ENCODE results near the gene ATP5PD.

- TF ChIP-seq CTCF (IDR thresholded peaks at IDR 0.05; ENCODE audit: insufficient read depth, low read length) (no peak), SPI1 (IDR thresholded peaks at IDR 0.05; ENCODE audit: borderline replicate concordance, low read depth) (no peak), POLR2AphosphoS5 (IDR thresholded peaks at IDR 0.05; ENCODE audit: low read depth) (no peak), GABPA (IDR thresholded peaks at IDR 0.05; ENCODE audit: low read depth) (no peak), REST (IDR thresholded peaks at IDR 0.05; ENCODE audit: insufficient replicate concordance, low read depth) (no peak)
Measured at GRCh38 chr17:75081611-75082540, 35.1 kb upstream of the ATP5PD start.

Data from HL-60 (cell line).